TTC549 (cell line): ENCODE data around the gene HNRNPA3.
"Not testable (repeated sequence)": the region's sequence is repeated elsewhere in the genome, so short reads cannot be mapped to it uniquely, and the experiment has no call there.

Source experiments
- FAIRE-seq: peaks from 2 replicates; lab custom pipeline; 2012; peaks lifted over from hg19 to GRCh38; lab: Jason Lieb, UNC

HNRNPA3 gene

DNA sequence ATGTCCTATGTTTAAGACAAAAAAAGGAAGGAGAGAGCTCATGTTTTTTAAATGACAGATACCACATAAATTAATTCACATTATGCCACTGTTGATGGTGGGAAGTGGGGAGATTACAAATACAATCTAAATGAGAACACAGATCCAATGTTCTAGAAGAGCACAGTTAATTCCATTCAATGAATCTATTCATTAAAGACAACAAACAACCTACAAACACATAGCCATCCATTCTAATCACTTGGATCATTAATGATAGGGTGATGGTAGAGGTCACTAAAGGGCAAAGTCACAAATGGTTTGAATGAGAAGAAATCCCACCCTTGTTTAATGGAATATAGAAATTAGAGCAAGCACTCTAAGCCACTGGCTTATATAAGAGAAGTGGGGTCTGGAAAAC lies 21.7 kb downstream of the HNRNPA3 start:
- FAIRE-seq = no peak

DNA sequence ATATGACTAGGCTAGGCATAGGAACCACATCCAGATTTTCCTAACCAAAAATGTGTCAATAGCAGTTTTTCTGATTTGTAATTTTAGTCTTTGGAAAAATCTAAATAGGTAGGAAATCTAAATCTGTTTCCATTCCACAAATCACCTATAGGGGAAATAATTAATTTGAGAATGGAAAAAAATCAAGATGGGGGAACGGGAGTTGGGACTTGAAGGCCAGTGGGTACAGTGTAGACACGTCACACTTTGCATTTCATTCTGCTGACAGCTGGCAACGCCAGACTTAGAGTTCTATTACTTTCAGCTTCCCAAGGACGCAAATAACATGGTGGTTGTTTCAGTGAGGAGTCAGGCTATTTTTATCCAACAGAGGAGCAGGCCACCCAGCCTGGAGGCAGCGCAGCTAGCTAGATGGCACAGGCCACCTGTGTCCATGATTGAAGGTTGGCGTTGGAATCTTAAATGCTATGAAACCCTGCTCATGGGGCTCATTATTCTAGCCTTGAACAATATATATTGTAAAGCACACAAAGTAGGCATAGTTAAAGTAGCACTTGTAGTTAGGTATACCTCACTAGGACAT lies 23.4 kb downstream of the HNRNPA3 start:
- no peak for FAIRE-seq

DNA sequence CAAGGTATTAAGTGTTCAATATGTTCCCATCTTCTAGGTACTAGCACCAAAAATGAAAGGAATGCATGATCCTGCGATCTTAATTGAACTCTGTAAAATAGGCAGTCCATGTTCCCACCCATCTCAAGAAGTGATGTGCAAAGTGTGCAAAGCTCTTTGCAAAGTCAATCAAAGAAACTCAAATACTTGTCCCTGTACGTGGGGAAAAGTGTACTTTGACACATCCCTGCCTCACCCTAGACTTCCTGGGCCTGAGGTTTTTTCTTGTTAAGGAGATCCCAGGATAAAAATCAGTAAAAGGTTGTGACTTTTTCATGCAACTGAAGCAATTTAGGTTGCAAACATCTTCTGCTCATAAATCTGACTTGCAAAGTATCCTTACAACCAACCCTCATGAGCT lies 25.3 kb downstream of the HNRNPA3 start:
- FAIRE-seq = no peak

DNA sequence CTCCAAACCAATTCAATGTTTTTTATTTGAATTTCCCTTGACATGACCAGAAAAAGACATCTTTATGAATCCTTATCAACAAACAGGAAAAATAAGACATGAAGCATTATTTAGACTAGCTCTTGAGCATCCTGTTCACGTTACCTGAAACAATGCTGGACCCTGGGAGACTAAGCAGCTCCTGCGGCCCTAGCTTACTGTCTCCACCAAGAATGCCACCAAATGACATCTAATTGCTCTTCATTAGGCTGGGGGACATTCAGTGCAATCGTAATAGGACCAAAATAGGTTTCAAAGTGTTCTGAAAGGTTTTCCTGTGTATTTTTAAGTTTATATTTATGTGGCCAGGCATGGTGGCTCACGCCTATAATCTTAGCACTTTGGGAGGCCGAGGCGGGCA lies 26.5 kb downstream of the HNRNPA3 start:
- no peak for FAIRE-seq

DNA sequence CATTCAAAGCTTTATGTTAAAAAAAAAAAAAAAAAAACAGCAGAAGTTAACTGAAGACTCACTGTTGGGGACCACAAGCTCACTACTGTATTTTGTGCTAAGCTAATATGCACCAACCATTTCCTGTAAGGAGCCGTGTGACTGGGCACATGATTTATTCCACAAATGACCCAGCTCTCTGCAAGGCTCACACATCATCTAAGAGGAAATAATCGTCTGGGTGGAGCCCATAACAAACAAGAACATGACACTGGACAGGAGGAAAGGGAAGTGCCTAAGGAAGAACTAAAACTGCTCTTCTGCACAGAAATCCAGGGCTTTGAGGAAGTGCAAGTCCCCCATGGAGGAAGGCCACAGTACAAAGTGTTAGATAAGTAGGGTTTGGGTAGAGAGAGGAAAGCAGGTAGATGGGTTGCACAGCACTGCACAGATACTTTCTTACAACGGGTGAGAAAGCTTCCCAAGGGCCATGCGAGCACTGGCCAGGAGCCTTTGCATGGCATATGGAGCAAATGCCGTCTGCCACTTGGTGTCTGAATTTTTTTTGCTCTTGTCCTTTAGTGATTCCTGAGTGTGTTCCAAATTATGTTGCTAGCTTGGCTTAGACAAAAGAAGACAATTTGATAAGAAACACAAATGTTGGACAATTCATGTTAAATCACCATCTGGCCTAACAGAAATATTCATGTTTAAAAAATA lies 27.5 kb downstream of the HNRNPA3 start:
- FAIRE-seq = no peak

DNA sequence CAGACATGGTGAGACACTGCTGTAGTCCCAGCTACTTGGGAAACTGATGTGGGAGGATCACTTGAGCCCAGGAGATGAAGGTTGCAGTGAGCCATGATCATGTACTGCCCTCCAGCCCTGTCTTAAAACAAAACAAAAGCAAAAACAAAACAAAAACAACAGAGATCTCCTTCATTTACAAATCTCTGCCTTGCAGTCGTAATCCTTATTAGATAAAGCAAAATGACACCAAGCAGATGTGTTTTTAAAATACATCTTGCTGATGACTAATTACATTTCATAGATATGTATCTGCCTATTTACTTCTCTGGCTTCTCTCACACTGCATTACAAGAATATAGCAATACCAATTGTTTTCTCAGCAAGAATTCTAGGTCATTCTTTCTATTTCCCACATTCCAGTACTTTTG lies 29.1 kb downstream of the HNRNPA3 start:
- no peak for FAIRE-seq

DNA sequence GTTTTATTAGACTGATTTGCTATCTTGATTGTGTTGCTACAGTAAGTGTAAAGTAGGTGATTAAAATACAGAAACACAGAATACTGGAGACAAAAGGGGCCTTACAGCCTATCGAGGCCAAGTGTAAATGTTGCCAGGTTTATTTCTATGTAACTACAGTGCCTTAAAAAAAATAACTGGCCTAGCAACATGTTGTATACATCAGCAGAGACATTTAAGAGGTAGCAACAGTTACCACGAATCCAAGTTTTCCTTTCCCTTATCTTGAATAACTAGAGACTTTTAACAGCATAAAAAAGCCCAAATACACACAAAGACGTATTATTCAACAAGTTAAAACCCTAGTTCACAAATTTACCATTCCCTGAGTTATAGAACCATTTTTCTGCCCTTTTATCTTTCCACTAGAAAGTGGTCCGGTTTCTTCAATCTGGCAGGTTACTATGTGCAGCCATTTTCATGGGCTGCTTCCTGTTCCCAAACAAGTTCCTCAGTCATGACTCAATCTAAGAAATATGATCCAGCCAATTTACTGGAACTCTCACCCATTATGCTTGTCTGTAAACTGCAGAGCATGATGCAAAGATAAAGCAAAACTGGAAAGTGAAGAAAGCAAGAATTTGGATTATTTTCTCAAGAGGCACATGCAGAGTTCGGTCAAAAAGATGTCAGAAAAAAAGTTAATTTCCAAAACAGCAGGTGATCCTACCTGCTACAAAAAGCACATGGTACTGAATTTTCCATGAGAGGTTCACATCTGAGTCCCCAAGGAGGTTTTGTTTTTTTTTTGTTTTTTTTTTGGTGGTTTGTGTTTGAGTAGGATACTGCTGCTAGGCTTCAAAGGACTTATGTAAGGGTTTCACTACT lies 29.8 kb downstream of the HNRNPA3 start:
- FAIRE-seq = no peak

DNA sequence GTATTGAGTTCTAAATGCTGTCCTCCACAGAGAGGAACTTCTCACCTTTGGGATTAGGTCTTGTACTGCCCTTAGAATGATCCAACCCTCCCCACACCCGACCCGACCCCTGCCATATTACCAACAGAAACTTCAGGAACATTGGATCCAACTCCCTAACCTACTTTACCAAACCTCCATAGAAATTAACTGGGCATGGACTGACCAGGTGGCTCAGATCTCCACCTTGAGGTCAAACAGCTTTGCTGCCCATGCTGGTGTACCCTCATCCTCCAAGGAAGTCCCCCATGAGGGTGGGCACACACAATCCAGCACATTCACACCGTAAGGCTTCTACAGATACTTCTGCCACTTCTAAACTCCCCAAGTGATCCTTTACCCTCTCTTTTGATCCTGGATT lies 30.5 kb downstream of the HNRNPA3 start:
- no peak for FAIRE-seq

DNA sequence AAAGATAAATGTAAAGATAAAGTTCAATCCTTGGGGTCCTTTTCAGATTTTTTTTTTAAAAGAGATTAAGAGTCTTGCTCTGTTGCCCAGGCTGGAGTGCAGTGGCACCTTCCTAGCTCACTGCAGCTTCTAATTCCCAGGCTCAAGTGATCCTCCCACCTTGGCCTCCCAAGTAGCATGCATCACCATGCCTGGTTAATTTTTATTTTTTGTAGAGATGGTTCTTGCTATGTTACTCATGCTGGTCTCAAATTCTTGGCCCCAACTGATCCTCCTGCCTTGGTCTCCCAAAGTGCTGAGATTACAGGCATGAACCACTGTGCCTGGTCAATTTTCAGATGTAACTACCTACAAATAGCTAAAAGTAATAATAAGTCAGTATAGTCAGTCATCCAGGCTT lies 30.9 kb downstream of the HNRNPA3 start:
- no peak for FAIRE-seq

DNA sequence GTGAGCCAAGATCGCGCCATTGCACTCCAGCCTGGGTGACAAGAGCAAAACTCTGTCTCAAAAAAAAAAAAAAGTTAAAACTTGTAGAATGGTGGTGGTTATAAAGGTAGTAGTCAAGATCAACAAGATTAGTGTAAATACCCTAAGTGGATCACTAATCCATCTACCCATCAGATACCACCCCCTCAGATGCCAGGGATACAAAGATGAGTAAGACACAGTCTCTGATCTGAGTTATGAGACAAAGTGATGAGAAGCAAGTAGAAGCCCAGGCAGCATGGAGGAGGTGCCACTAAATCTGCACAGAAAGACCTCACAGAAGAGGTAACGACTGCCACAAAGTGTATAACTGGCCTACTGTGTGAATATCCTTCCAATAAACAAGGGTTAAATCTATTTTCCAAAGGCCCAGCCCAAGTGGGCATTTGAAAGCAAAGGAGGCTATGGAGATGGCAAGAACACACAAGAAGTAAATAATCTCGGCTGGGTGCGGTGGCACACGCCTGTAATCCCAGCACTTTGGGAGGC lies 31.7 kb downstream of the HNRNPA3 start:
- no peak for FAIRE-seq

DNA sequence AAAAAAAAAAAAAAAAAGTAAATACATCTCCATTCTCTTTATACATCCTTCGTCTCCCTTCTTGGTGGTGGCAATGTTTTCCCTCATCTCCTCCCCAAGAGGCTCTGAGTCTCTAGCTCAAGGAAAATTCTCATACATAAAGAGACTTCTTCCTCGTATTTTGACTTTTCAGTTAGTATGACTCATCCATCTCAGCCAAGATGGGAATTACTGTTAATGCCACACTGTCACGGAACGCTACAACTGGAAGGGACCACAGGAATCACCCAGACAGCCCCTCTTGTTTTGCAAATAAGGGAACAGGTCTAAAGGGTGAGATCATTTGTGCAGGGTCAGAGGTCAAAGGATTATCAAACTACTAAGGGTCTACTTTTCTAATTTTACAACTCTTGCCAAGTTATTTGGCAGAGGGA lies 32.4 kb downstream of the HNRNPA3 start:
- FAIRE-seq = no peak

DNA sequence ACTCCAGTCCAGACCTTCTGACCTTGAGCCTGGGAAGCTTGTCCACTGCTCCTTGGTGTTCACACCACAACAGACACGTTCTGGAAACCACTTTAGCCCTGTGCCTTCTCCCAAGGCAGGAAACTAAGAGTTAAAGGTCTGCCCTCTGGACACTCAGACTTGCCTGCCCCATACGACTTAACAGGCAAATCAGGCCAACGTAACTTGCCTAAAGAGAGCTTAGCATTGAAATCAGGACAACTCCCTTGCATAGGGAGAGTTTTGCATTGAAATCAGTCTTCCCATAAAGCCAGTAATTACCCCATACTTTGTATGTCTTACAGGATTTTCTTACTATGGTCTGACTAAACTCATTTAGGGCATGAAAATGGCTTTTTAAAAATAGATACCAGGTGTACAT lies 33.4 kb downstream of the HNRNPA3 start:
- FAIRE-seq = no peak

DNA sequence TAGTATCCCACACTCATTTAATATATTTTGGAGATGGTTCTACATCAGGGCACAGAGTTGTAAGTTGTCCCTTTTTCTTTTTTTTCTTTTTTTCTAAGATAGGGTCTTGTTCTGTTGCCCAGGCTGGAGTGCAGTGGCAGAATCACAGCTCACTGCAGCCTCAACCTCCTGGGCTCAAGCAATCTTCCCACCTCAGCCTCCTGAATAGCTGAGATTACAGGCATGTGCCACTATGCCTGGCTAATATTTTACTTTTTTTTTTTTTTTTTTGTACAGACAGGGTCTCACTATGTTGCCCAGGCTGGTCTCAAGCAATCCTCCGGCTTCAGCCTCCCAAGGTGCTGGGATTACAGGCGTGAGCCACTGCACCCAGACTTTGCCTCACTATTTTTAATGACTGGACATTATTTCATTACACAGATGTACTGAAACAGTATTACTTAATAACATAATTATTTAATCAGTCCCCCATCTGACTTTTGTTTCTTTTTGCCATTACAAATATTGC lies 34.0 kb downstream of the HNRNPA3 start:
- not testable (repeated sequence) for FAIRE-seq

DNA sequence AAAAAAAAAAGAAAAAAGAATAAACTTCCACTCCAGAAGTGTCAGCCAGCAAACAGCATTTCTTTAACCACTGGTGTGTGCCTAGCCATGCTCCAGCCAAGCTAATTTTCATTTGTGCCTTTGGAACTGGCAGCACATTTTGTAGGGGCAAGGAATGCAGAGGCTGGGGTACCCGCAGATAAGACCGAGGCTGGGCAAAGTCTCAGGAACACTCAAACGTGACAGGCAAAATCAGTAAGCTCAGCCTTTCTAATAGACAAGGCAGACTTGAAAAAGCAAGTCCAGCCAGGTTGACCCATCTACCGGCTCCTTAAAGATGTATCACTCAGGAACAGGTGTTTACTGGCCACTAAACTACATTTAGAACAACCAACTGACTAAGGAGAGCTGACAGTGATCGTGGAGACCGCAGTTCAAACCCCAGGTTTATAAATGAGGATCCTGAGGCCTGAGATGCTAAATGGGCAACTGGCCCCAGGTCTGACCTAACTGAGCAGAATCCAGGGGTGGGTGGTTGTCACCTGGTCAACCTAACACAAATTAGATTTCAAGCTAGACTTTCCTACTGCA lies 35.2 kb downstream of the HNRNPA3 start:
- FAIRE-seq = no peak

DNA sequence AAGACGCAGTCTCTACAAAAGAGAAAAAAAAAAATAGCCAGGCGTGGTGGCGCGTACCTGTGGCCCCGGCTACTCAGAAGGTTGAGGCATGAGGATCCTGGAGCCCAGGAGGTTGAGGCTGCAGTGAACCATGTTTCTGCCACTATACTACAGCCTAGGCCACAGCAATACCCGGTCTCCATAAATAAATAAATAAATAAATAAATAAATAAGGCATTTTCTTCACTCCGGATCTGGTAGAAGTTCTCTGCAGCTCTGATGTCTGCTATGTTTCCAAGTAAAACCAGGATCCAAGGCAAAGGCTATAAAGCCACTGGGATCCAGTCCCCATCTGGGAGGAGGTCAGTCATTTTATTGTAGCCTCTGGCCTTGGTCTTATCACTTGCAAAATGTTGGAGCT lies 36.4 kb downstream of the HNRNPA3 start:
- no peak for FAIRE-seq

DNA sequence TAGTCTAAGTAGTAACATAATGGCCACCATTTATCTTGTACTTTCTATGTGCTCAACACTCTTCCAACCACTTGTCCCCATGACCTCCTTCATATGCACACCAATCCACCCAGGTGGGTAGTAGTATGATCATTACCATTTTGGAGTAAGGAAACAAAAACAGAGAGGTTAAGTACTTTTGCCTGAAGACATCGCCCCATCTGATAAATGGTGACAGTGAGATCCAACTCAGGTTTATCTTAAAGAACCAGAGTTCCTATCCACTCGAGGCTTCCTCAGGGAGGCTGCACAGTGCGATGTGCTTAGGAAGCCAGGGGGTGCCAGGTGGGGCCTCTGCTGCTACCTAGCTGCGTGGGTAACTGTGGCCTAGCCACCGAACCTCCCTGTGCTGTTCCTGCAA lies 37.9 kb downstream of the HNRNPA3 start:
- no peak for FAIRE-seq

DNA sequence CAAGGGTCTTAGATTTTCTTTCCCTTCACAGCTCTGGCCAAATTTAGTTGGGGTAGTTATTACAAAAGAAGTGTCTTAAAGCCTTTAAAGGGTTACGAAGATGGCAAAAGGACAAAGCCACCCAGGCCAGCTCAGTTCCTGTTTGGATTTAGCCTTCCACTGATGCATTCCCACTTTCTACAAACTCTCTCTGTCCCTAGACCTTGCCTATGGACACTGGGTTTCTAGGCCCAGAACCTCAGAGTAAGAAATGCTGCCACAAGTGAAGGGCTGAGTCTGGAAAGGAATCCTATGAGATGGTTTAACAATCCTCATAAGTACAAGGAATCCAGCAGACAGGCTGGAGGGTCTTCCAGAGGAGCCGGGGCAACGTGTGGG lies 38.6 kb downstream of the HNRNPA3 start:
- FAIRE-seq = no peak

DNA sequence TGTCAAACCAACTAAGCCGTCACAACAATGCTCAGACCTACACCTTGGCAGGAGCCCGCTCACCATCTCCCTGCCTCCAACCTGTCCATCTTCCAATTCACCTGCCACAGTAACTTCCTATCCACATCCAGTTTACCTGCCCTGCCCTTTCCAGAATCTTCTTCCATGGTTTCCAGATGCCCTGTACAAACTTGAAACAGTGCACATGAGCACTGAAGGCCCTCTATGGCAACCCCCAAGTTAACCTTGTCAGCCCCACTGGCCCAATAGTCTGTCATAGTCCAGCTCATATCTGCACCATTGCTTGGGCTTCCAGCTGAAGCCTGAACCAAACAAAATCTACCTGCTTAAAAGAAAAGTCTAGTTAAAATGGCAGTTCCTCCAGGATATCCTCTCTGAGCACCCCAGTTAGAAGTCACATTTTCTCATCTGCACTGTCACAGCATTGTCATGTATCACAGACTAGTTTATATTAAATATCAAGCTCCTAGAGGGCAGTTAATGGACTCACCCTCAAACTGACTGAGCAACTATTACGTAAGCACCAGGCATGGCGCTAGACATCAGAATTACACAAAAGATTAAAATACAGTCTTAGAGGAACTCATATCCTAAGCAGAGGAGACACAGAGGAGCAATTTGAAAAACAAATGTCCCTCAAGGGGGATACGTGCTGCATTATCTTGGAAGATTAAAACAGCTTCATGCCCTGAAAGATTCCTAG lies 40.4 kb downstream of the HNRNPA3 start:
- no peak for FAIRE-seq

DNA sequence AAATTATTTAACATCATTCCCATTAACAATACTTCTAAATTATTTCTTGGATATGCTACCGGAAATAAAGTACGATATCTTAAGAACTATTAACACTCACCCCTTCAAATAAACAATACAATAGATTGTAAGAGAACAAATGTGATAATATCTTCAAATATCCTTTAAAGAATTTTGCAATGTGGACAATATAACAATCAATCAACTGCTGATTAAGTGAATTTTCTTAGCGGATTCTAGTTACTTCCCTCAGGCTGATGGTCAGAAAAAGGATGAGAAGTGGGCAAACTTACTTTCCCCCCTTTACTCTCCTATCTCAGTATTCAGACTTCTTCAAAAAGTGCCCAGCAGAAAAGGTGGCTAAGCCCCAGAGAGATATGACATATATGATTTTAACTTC lies 41.1 kb downstream of the HNRNPA3 start:
- no peak for FAIRE-seq

DNA sequence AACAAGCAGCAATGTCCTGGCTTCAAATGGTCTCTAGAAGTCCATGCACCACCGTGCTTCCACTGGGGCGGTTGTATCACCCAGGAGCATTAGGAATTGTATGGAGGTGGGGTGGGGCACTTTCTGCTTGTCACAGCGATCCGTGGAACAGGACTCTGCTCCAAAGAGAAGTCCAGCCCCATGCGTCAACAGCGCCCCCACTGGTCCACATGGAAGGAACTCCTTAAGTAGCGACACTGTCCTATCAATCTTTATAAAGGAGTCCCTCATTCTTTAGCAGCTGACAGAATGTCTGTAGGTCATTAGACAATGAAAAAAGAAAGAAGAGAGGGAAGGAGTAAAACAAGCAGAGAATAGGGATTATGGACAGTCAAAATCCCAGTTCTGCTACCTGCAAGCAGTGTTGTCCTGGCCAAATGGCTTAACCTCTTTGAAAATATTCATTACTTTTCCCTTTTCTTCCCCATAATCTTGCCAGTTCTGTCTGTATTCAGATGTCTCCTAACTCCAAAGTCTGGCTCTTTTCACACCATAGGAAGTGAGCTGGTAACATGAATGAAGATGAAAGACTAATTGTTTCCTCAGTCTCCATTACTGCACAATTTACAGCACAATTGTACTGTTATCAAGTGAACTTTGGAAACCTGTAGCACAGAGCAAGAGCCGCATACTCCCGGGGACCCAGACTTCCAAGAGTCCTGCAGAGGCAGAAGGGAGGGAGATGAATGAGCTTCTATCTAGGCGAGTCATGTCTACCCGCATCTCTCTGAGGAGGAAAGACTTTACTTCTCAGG lies 42.0 kb downstream of the HNRNPA3 start:
- FAIRE-seq = no peak

DNA sequence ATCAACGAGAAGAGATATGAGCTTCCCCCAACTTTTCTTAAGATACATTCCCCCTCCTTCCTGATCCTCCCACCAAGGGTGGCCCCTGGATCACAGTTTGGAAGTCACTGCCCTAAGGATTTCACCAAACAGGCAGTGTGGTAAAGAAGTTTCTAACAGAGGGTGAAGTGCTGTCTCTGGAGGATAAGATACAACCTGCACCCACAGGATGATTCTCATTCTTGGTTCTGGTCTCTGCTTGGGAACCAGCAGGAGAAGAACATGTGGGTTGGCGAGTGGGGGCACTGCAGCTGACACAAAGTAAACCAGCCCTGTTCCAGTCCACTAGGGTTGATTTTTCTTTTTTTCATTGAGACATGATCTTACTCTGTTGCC lies 42.6 kb downstream of the HNRNPA3 start:
- FAIRE-seq = no peak
